ENCODE results near the gene SPEF1. TPM values are rescaled to one million over a fixed set of nuclear protein-coding genes. Genes with fewer than 3 reads are reported as not detected.

The SPEF1 gene
- total and polyA plus RNA-seq, 2 of the 13 experiments (the other 11 are each of a cell fraction or from before 2014, with no cell fraction given): 0.11 to 0.27 TPM

DNA sequence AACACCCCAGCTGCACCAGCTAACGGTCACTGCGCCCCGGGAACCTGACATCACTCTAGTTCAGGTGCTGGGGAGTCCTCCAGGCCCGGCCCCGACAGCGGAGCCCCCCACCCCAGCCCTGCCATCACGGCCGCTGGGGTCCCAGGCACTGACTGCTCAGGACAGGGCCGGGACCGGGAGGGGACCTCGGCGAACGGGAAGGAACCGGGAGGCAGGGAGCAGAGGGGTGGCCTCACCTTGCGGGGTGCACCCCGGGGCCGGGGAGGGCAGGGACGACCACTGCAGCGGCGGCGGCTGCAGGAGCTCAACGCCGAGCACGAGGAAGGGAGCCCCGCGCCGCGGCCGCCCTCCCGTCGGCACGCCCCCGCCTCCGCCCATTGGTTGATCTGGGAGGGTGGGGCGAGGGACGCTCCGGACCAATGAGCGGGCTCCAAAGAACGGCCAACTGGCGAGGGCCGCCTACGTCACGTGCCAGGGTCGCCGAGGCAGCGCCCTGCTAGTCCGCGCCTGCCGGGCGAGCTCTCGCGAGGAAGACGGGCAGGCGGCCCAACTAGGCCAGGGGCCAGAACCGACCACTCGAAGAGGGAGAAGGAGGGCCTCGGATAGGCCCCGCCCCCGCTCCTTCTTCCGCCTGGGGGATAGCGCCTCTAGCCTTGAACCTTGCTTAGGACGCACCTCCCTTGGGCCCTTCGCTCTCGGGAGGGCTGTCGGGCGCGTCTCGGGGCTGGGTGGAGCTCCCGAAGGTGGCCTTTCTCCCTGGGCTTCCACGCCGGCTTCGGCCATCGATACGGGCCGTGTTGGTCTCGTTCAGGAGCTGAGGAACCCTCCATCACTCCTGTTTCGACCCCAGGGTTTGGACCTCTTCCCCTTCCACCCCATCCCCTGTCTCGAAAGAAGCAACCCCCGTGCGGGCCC, 13.6 kb downstream of the SPEF1 start, which contains the start of gene ADISSP (continued):
- TF ChIP-seq, protein P1, sequence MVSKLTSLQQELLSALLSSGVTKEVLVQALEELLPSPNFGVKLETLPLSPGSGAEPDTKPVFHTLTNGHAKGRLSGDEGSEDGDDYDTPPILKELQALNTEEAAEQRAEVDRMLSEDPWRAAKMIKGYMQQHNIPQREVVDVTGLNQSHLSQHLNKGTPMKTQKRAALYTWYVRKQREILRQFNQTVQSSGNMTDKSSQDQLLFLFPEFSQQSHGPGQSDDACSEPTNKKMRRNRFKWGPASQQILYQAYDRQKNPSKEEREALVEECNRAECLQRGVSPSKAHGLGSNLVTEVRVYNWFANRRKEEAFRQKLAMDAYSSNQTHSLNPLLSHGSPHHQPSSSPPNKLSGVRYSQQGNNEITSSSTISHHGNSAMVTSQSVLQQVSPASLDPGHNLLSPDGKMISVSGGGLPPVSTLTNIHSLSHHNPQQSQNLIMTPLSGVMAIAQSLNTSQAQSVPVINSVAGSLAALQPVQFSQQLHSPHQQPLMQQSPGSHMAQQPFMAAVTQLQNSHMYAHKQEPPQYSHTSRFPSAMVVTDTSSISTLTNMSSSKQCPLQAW (CRISPR knock-in tag; IDR thresholded peaks at IDR 0.05): peak; percentile 88
- peak; percentile 97 for TF ChIP-seq ZNF431 (CRISPR knock-in tag; IDR thresholded peaks at IDR 0.05; ENCODE audit: borderline replicate concordance, low read depth)
- no peak for TF ChIP-seq SOX6 (IDR thresholded peaks at IDR 0.05)
- TF ChIP-seq SOX6 (CRISPR knock-in tag; IDR thresholded peaks at IDR 0.05): peak; percentile 68
- TF ChIP-seq ZFP36L1 (CRISPR knock-in tag; IDR thresholded peaks at IDR 0.05): peak; percentile 70; the same call in 1 of the 2 replicates
- no peak; the same call in 1 of the 2 replicates for TF ChIP-seq PAF1 (CRISPR knock-in tag; IDR thresholded peaks at IDR 0.05)
- peak; percentile 88 for TF ChIP-seq ZNF564 (CRISPR knock-in tag; IDR thresholded peaks at IDR 0.05)
- TF ChIP-seq ZNF143 (CRISPR knock-in tag; IDR thresholded peaks at IDR 0.05): peak; percentile 63; the same call in 1 of the 2 replicates
- TF ChIP-seq ZNF205 (CRISPR knock-in tag; IDR thresholded peaks at IDR 0.05): peak; percentile 14; the same call in 1 of the 2 replicates
- TF ChIP-seq, protein P2, sequence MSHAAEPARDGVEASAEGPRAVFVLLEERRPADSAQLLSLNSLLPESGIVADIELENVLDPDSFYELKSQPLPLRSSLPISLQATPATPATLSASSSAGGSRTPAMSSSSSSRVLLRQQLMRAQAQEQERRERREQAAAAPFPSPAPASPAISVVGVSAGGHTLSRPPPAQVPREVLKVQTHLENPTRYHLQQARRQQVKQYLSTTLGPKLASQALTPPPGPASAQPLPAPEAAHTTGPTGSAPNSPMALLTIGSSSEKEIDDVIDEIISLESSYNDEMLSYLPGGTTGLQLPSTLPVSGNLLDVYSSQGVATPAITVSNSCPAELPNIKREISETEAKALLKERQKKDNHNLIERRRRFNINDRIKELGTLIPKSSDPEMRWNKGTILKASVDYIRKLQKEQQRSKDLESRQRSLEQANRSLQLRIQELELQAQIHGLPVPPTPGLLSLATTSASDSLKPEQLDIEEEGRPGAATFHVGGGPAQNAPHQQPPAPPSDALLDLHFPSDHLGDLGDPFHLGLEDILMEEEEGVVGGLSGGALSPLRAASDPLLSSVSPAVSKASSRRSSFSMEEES (CRISPR knock-in tag; IDR thresholded peaks at IDR 0.05): peak; percentile 90
- TF ChIP-seq TBX3 (IDR thresholded peaks at IDR 0.05; ENCODE audit: borderline replicate concordance): 0 out of 2 replicates have a peak, but pooled peaks have one; percentile 21
- TF ChIP-seq, protein P3, sequence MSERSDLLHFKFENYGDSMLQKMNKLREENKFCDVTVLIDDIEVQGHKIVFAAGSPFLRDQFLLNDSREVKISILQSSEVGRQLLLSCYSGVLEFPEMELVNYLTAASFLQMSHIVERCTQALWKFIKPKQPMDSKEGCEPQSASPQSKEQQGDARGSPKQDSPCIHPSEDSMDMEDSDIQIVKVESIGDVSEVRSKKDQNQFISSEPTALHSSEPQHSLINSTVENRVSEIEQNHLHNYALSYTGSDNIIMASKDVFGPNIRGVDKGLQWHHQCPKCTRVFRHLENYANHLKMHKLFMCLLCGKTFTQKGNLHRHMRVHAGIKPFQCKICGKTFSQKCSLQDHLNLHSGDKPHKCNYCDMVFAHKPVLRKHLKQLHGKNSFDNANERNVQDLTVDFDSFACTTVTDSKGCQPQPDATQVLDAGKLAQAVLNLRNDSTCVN (CRISPR knock-in tag; IDR thresholded peaks at IDR 0.05; ENCODE audit: borderline replicate concordance): peak; percentile 77
- TF ChIP-seq ZNF746 (CRISPR knock-in tag; IDR thresholded peaks at IDR 0.05): no peak; the same call in none of the 2 replicates
- peak; percentile 68 for TF ChIP-seq KAT7 (CRISPR knock-in tag; IDR thresholded peaks at IDR 0.05; ENCODE audit: borderline replicate concordance)
- TF ChIP-seq HDAC6 (IDR thresholded peaks at IDR 0.05; ENCODE audit: low read depth, low read length): no peak
- TF ChIP-seq ZNF775 (CRISPR knock-in tag; IDR thresholded peaks at IDR 0.05; ENCODE audit: borderline replicate concordance): no peak
- TF ChIP-seq CCDC6 (CRISPR knock-in tag; IDR thresholded peaks at IDR 0.05): peak; percentile 40; the same call in 1 of the 2 replicates
- TF ChIP-seq, protein P4, sequence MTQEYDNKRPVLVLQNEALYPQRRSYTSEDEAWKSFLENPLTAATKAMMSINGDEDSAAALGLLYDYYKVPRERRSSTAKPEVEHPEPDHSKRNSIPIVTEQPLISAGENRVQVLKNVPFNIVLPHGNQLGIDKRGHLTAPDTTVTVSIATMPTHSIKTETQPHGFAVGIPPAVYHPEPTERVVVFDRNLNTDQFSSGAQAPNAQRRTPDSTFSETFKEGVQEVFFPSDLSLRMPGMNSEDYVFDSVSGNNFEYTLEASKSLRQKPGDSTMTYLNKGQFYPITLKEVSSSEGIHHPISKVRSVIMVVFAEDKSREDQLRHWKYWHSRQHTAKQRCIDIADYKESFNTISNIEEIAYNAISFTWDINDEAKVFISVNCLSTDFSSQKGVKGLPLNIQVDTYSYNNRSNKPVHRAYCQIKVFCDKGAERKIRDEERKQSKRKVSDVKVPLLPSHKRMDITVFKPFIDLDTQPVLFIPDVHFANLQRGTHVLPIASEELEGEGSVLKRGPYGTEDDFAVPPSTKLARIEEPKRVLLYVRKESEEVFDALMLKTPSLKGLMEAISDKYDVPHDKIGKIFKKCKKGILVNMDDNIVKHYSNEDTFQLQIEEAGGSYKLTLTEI (CRISPR knock-in tag; conservative IDR thresholded peaks at IDR 0.05): no peak
- TF ChIP-seq SRSF9 (IDR thresholded peaks at IDR 0.05; ENCODE audit: borderline replicate concordance, insufficient read depth, low read depth, low read length, poor library complexity, severe bottlenecking): no peak
- TF ChIP-seq XBP1 (CRISPR knock-in tag; IDR thresholded peaks at IDR 0.05): peak; percentile 63; the same call in 1 of the 2 replicates
- TF ChIP-seq, protein P5, sequence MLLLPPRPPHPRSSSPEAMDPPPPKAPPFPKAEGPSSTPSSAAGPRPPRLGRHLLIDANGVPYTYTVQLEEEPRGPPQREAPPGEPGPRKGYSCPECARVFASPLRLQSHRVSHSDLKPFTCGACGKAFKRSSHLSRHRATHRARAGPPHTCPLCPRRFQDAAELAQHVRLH (CRISPR knock-in tag; IDR thresholded peaks at IDR 0.05; ENCODE audit: borderline replicate concordance, low read depth): no peak; the same call in none of the 2 replicates
- TF ChIP-seq SATB2 (CRISPR knock-in tag; IDR thresholded peaks at IDR 0.05): peak; percentile 88
- no peak for TF ChIP-seq SUZ12 (IDR thresholded peaks at IDR 0.05; ENCODE audit: low read depth, low read length)
